Activated CD4-positive, alpha-beta memory T cell treated with anti-CD3 and anti-CD28 coated beads for 36 hours (primary cell): ENCODE data around the gene PTPRT. TPM values are rescaled to one million over a fixed set of nuclear protein-coding genes. Genes with fewer than 3 reads are reported as not detected.
"Not testable (repeated sequence)": the region's sequence is repeated elsewhere in the genome, so short reads cannot be mapped to it uniquely, and the experiment has no call there.

ENCODE experiments used
- CTCF ChIA-PET: fragments of 350-600 bp; sonication (Branson Sonifier 250); formaldehyde crosslinking; loops from one replicate; lab custom pipeline; 2021; ENCODE audit warnings: antibody characterized with exemption, inconsistent platforms; lab: Charles Lee
- POLR2A ChIA-PET: fragments of 350-600 bp; sonication (Branson Sonifier 250); formaldehyde crosslinking; loops from one replicate; lab custom pipeline; 2021; ENCODE audit warnings: antibody characterized with exemption; lab: Charles Lee
- DNase-seq: peaks from one replicate; pipeline ENCODE4 v3.0.0-alpha.2; 2020
- H3K27ac Mint-ChIP-seq: one replicate; pipeline ENCODE4 v1.8.0; 2021; ENCODE audit warnings: mixed read lengths
- H3K27me3 Mint-ChIP-seq: one replicate; pipeline ENCODE4 v1.8.0; 2021; ENCODE audit warnings: mixed read lengths
- H3K36me3 Mint-ChIP-seq: one replicate; pipeline ENCODE4 v1.8.0; 2021; ENCODE audit warnings: mixed read lengths
- H3K4me1 Mint-ChIP-seq: one replicate; pipeline ENCODE4 v1.8.0; 2021; ENCODE audit warnings: low read depth, mixed read lengths
- H3K4me3 Mint-ChIP-seq: one replicate; pipeline ENCODE4 v1.8.0; 2021; ENCODE audit warnings: mild to moderate bottlenecking, mixed read lengths
- H3K9me3 Mint-ChIP-seq: one replicate; pipeline ENCODE4 v1.8.0; 2021; ENCODE audit warnings: mixed read lengths
- intact Hi-C: fragments of 100-400 bp; cut with micrococcal nuclease; formaldehyde crosslinking; loops from one replicate; pipeline ENCODE4 v1.15.1; 2023
- total RNA-seq, 2 experiments: library from RNA; stranded (reverse); gene quantifications; one replicate each; pipeline ENCODE4 v1.2.3, GENCODE V29; 2021

PTPRT gene
- total RNA-seq, 2 experiments from 2014 or later: not detected

GRCh38 chr20:43183536-43184070 lies 6.1 kb downstream of the PTPRT start:
- Mint-ChIP-seq H3K27ac (no peak overlapping the region), H3K27me3 (peaks cover 22% of the 10 kb centered on the region), H3K9me3 (no peaks in the 10 kb centered on the region), H3K4me1 (peaks cover 8% of the 10 kb centered on the region), H3K4me3 (no peak overlapping the region), H3K36me3 (no peaks in the 10 kb centered on the region)
- intact Hi-C loops: no loop called here
- ChIA-PET POLR2A (interaction anchor here (0.6 kb wide), 1 partner anchor 515 kb away, joined by 4 read pairs; no protein-coding TSS in a partner anchor), CTCF (no interaction called here)
- no peak for DNase-seq

DNA sequence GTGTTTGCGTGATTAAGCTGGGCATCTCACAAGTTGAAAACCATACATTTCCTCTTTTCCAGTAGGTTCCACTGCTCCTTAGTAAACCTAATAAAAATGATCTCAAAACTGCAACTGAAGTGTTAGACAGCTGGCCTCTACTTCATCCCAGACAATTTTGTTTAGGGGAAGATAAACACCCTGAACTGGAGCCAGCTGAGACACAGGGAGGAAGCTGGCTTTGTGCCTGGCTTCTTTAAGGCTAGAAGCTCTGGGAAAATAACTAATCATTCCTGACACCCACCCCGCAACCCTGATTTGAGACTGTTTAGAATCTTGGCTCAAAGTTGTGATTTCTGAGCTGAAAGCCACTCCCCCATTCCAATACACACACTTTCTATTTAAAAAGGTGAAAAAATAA lies 11.6 kb downstream of the PTPRT start:
- ChIA-PET CTCF (no interaction called here), POLR2A (no interaction called here)
- no peaks in the 10 kb centered on the region for H3K4me1 Mint-ChIP-seq
- H3K27me3 Mint-ChIP-seq: peaks cover 2% of the 10 kb centered on the region
- H3K27ac Mint-ChIP-seq: no peak overlapping the region
- no peaks in the 10 kb centered on the region for H3K9me3 Mint-ChIP-seq
- no peak overlapping the region for H3K4me3 Mint-ChIP-seq
- intact Hi-C loops: no loop called here
- no peaks in the 10 kb centered on the region for H3K36me3 Mint-ChIP-seq
- DNase-seq: no peak

DNA sequence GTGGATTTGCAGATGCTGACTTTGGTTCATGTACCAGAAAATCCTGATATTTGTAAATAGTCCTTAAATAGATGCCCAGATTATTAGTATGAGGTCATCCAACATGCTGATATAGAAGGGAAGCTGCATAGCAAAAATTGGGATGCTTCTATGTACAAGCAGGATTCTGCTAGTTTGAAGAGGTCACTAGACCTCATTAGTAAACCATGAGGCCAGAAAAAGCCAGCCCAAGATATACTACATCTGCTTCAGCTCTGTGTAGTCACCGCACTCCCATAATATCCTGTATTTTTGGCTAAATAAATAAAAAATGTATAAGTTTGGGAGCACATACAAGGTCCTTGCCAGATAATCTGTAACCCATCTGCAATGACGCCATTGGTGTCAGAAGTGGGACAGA lies 13.0 kb downstream of the PTPRT start:
- ChIA-PET POLR2A (no interaction called here), CTCF (no interaction called here)
- intact Hi-C loops: no loop called here
- DNase-seq: no peak
- Mint-ChIP-seq H3K4me1 (no peaks in the 10 kb centered on the region), H3K36me3 (no peaks in the 10 kb centered on the region), H3K9me3 (no peaks in the 10 kb centered on the region), H3K27me3 (peaks cover 2% of the 10 kb centered on the region), H3K4me3 (no peak overlapping the region), H3K27ac (no peak overlapping the region)

DNA sequence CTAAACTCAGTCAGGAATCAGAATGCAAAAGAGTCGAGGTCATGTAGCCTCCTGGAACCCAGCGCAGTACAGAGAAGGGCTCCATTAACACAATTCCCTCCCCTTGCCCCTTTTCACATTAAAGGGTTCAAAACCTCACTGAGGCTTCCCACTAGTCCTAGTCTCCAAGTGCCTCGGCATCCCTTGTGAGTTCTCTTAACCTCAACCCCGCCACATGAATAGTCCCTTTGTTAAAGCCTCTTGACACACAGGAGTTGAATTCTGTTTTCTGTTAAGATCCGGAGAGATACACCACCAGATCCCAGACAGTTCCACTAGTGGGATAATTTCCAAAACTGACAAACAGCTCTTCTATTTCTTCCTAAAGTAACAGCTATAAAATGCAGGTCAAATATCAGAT lies 17.8 kb downstream of the PTPRT start:
- Mint-ChIP-seq H3K27me3 (peaks cover 4% of the 10 kb centered on the region), H3K4me3 (no peak overlapping the region), H3K27ac (no peak overlapping the region), H3K9me3 (no peaks in the 10 kb centered on the region), H3K36me3 (no peaks in the 10 kb centered on the region), H3K4me1 (no peaks in the 10 kb centered on the region)
- ChIA-PET CTCF (no interaction called here), POLR2A (no interaction called here)
- intact Hi-C loops: no loop called here
- no peak for DNase-seq

DNA sequence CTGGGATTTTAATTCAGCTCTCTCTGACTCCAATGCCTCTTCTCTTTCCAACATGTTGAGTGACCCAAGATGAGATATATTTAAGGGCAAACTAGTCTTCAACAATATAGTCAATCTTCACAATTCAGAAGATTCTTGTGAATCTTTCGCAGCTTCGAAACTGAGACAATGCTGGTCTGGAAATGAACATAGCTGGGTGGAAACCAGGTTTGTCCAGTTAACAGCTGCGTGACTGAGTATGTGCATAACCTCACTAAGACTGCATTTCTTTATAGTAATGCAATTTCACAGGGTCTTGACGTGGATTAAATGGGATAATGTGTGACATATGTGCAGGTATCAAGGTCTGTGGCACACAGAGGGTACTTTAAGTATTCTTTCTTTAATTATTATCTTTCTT lies 18.9 kb downstream of the PTPRT start:
- intact Hi-C loops: no loop called here
- no peaks in the 10 kb centered on the region for H3K4me1 Mint-ChIP-seq
- CTCF ChIA-PET: no interaction called here
- POLR2A ChIA-PET: no interaction called here
- DNase-seq: no peak
- no peak overlapping the region for H3K27ac Mint-ChIP-seq
- no peak overlapping the region for H3K4me3 Mint-ChIP-seq
- H3K36me3 Mint-ChIP-seq: no peaks in the 10 kb centered on the region
- peaks cover 3% of the 10 kb centered on the region for H3K27me3 Mint-ChIP-seq
- no peaks in the 10 kb centered on the region for H3K9me3 Mint-ChIP-seq

- POLR2A ChIA-PET: no interaction called here
- Mint-ChIP-seq H3K36me3 (no peaks in the 10 kb centered on the region), H3K9me3 (peaks cover 4% of the 10 kb centered on the region), H3K4me1 (no peaks in the 10 kb centered on the region), H3K27me3 (peaks cover 4% of the 10 kb centered on the region), H3K27ac (no peak overlapping the region), H3K4me3 (no peak overlapping the region)
- no peak for DNase-seq
- intact Hi-C loops: no loop called here
- CTCF ChIA-PET: no interaction called here
These were observed 22.1 kb downstream of the PTPRT start for GRCh38 chr20:43167615-43168014.

- H3K4me3 Mint-ChIP-seq: no peak overlapping the region
- DNase-seq: no peak
- peaks cover 4% of the 10 kb centered on the region for H3K27me3 Mint-ChIP-seq
- H3K36me3 Mint-ChIP-seq: no peaks in the 10 kb centered on the region
- H3K27ac Mint-ChIP-seq: no peak overlapping the region
- CTCF ChIA-PET: no interaction called here
- intact Hi-C loops: no loop called here
- peaks cover 4% of the 10 kb centered on the region for H3K9me3 Mint-ChIP-seq
- H3K4me1 Mint-ChIP-seq: no peaks in the 10 kb centered on the region
- POLR2A ChIA-PET: no interaction called here
These were observed 22.7 kb downstream of the PTPRT start for GRCh38 chr20:43167021-43167420.

DNA sequence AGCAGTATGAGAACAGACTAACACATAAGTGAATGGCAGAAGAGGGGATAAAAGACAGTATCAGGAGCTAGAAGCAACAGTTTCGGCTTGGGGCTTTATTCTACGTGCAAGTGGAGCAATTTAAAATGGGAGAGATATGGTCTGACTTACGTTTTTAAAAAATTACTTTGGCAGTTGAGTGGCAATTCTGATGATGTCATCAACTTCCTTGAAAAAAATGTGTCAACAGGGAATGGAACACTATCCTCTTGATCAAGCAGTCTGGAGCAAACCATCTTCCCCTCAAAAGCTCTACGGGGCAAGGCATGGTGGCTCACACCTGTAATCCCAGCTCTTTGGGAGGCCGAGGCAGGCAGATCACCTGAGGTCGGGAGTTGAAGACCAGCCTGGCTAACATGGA lies 24.1 kb downstream of the PTPRT start:
- intact Hi-C loops: no loop called here
- H3K27ac Mint-ChIP-seq: no peak overlapping the region
- H3K27me3 Mint-ChIP-seq: peaks cover 4% of the 10 kb centered on the region

DNA sequence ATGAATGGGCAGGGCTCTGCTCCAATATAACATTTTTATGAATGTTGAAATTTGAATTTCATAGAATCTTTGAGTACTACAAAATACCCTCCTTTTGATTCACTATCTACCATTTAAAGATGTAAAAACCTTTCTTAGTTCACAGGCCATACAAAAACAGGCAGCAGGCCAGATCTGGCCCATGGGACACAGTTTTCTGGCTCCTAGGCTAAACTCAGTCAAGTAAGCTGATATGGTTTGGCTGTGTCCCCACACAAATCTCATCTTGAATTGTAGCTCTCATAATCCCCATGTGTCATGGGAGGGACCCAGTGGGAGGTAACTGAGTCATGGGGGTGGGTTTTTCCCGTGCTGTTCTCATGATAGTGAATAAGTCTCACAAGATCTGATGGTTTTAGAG lies 25.0 kb downstream of the PTPRT start:
- H3K9me3 Mint-ChIP-seq, DNase-seq, H3K27me3 Mint-ChIP-seq, H3K27ac Mint-ChIP-seq, intact Hi-C loops, H3K4me1 Mint-ChIP-seq, H3K36me3 Mint-ChIP-seq, POLR2A ChIA-PET, CTCF ChIA-PET, H3K4me3 Mint-ChIP-seq: not testable (repeated sequence)

More for the DNA sequence above, 24.1 kb downstream of the PTPRT start:
- peaks cover 4% of the 10 kb centered on the region for H3K9me3 Mint-ChIP-seq
- H3K4me3 Mint-ChIP-seq: no peak overlapping the region
- POLR2A ChIA-PET: no interaction called here
- CTCF ChIA-PET: no interaction called here
- no peaks in the 10 kb centered on the region for H3K36me3 Mint-ChIP-seq
- H3K4me1 Mint-ChIP-seq: no peaks in the 10 kb centered on the region
- no peak for DNase-seq

- Mint-ChIP-seq H3K36me3 (no peaks in the 10 kb centered on the region), H3K4me3 (no peak overlapping the region)
These were observed 28.0 kb downstream of the PTPRT start for GRCh38 chr20:43161716-43162115.

DNA sequence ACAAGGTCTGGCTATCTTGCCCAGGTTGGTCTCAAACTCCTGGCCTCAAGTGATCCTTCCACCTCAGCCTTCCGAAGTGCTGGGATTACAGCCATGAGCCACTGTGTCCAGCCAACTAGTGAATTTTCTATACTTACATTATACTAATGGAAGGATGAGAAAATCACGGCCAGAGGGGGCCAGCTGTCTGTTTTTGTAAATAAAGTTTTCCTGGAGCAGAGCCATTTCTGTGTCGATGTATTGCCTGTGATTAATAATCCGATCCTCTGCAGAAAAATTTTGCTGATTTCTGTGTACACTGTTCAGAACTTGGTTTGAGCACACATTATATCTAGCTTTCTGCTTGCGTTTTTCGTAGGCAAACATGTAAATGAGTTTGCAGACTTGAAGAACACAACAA lies 28.8 kb downstream of the PTPRT start:
- Mint-ChIP-seq H3K4me1 (no peaks in the 10 kb centered on the region), H3K4me3 (no peak overlapping the region), H3K9me3 (peaks cover 4% of the 10 kb centered on the region), H3K27me3 (peaks cover 1% of the 10 kb centered on the region), H3K27ac (no peak overlapping the region), H3K36me3 (no peaks in the 10 kb centered on the region)
- intact Hi-C loops: no loop called here
- CTCF ChIA-PET: no interaction called here
- DNase-seq: no peak
- POLR2A ChIA-PET: no interaction called here

More at GRCh38 chr20:43161716-43162115, 28.0 kb downstream of the PTPRT start:
- intact Hi-C loops: no loop called here
- H3K9me3 Mint-ChIP-seq: peaks cover 4% of the 10 kb centered on the region
- no peaks in the 10 kb centered on the region for H3K4me1 Mint-ChIP-seq
- DNase-seq: no peak
- peaks cover 3% of the 10 kb centered on the region for H3K27me3 Mint-ChIP-seq
- H3K27ac Mint-ChIP-seq: no peak overlapping the region
- ChIA-PET CTCF (no interaction called here), POLR2A (no interaction called here)

DNA sequence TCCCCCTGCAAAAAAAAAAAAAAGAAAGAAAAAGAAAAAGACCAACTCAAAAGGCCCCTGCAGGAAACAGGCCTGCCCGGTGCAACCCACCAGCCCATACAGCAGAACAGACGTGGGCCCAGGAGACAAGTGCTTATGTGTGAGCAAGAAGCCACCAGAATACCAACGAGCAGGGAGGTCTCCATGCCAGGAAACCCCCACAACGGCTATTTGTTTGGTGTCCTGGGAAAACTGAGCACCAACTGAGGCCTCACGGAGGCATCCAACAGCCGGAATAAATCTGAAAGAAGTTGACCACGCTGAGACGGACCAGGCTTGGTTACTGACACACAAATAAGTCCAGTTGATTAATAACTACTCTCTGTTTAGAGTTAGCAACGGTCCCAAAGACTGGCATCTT lies 29.7 kb downstream of the PTPRT start:
- DNase-seq: no peak
- no peak overlapping the region for H3K4me3 Mint-ChIP-seq
- intact Hi-C loops: no loop called here
- no peaks in the 10 kb centered on the region for H3K9me3 Mint-ChIP-seq
- H3K27ac Mint-ChIP-seq: no peak overlapping the region
- no peaks in the 10 kb centered on the region for H3K4me1 Mint-ChIP-seq
- H3K27me3 Mint-ChIP-seq: no peaks in the 10 kb centered on the region
- CTCF ChIA-PET: no interaction called here
- no peaks in the 10 kb centered on the region for H3K36me3 Mint-ChIP-seq
- POLR2A ChIA-PET: no interaction called here

DNA sequence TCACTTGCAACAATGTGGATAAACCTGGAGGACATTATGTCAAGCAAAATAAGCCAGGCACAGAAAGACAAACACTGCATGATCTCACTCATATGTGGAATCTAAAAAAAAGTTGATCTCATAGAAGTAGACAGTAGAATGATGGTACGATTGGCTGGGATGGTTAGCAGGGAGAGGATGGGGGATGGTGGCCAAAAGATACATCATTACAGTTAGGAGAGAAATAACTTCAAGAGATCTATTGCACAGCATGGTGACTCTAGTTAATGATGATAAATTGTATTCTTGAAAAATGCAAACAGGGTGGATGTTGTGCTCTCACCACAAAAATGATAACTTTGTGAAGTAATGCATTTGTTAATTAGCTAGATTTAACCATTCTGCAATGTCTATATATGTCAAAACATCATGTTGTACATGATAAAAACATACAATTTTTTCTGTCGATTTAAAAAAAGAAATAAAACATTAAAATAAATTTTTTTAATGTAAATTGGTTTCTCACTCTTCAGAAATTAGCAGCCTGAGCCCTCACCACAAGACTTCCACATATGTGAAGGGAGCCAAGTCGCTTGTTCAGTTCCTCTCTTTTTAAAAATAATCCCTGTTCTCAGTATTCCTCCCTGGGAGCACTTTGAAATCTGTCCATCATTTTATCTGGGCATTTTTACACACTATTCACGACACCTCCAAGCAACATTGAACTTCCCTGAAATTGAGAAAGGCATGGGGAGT lies 34.2 kb downstream of the PTPRT start:
- ChIA-PET POLR2A (no interaction called here), CTCF (no interaction called here)
- H3K9me3 Mint-ChIP-seq: no peaks in the 10 kb centered on the region
- H3K4me3 Mint-ChIP-seq: no peak overlapping the region
- no peaks in the 10 kb centered on the region for H3K36me3 Mint-ChIP-seq
- H3K27ac Mint-ChIP-seq: no peak overlapping the region
- H3K4me1 Mint-ChIP-seq: no peaks in the 10 kb centered on the region
- intact Hi-C loops: no loop called here
- no peaks in the 10 kb centered on the region for H3K27me3 Mint-ChIP-seq
- DNase-seq: no peak
